ENCODE results near the gene ZDHHC11B.
"Not testable (repeated sequence)": the region's sequence is repeated elsewhere in the genome, so short reads cannot be mapped to it uniquely, and the experiment has no call there.

The ZDHHC11B gene

GRCh38 chr5:714215-715118 lies 70.1 kb downstream of the ZDHHC11B start:
- DNase-seq, result not testable (repeated sequence)

GRCh38 chr5:713686-714085 lies 70.8 kb downstream of the ZDHHC11B start:
- not testable (repeated sequence) for DNase-seq

DNA sequence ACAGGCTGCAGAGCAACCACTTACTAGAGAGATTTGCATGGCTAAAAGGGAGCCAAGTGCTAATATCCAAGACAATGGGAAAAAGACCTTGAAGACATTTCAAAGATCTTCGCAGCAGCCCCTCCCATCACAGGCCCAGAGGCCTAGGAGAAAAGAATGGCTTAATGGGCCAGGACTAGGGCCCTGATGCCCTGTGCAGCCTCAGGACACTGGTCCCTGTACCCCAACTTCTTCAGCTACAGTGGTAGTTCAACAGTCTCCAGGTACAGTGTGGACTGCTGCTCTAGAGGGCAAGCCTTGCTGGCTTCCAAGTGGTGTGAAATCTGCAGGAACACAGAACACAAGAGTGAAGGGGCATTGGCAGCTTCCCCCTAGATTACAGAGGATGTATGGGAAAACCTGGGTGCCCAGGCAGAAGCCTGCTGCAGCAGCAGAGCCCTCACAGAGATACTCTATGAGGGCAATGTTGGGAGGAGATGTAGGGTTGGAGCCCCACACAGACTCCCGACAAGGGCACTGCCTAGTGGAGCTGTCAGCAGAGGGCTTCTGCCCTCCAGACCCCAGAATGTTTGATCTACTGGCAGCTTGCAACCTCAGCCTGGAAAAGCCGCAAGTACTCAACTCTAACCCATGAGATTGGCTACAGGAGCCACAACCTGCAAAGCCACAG lies 75.5 kb downstream of the ZDHHC11B start:
- DNase-seq, result not testable (repeated sequence)

- not testable (repeated sequence) for DNase-seq
Measured at GRCh38 chr5:708374-708773, 76.2 kb downstream of the ZDHHC11B start.

DNA sequence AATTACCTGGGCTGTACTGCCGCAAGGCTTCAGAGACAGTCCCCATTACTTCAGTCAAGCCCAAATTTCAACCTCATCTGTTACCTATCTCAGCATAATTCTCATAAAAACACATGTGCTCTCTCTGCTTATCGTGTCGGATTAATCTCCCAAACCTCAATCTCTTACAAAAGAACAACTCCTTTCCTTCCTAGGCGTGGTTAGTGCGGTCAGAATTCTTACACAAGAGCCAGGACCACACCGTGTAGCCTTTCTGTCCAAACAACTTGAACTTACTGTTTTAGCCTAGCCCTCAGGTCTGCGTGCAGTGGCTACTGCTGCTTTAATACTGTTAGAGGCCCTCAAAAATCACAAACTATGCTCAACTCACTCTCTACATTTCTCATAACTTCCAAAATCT lies 78.4 kb downstream of the ZDHHC11B start:
- DNase-seq, result not testable (repeated sequence)

DNA sequence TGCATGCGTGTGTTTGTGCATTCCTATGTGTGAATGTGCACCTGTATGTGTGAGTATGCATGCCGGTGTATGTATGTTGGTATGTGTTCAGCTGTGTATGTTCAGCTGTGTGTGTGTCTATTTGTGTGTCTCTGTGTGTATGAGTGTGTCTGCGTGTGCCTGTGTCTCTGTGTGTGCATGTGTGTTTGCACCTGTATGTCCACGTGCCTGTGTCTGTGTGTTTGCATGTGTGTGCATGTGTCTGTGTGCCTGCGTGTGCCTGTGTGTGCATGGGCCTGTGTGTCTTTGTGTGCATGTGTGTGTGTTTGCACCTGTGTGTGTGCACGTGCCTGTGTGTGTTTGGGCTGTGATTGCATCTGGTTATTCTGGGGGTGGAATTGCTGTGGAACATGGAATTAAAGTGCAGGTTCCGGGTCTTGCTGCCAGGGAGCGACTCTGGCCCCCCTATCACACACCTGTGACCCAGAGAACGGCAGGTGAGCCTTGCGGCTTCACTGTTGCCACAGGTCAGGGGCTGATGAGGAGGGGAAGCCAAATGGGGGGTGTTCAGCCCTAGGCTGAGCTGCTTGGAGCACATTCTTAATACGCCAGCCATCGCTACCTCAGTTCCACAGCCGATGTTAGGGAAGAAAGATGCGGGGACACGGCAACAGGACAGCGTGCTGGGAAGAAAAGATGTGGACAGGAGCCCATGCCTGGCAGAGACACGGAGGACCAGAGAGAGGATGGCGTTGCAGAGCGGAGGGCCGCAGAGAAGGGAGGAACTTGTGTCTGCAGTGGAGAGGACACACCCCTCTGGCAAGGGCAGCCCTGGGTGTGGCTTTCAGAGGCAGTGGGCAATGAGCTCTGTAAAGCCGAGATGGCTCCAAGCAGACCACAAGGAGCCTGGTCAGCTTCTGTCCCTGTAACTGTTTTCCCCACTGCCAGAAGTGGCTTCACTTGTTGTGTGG lies 87.5 kb downstream of the ZDHHC11B start:
- not testable (repeated sequence) for DNase-seq

- not testable (repeated sequence) for DNase-seq
Measured at GRCh38 chr5:696191-696590, 88.3 kb downstream of the ZDHHC11B start.

DNA sequence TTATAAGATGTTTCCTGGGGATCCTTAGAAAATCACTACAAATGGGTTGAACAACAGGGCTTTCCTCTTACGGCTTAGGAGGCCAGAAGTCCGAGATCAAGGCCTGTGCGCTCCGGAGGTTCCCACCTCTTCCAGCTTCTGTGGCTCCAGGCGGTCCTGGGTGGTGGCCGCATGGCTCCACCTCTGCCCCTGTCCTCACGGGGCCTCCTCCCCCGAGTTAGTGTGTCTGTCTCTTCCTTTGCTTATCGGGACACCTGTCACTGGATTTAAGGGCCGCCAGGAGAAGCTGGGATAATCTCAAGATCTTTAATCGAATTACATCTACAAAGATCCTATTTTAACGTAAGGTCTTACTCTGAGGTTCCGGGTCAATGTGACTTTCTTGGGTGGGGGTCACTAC lies 89.1 kb downstream of the ZDHHC11B start:
- DNase-seq, result not testable (repeated sequence)

DNA sequence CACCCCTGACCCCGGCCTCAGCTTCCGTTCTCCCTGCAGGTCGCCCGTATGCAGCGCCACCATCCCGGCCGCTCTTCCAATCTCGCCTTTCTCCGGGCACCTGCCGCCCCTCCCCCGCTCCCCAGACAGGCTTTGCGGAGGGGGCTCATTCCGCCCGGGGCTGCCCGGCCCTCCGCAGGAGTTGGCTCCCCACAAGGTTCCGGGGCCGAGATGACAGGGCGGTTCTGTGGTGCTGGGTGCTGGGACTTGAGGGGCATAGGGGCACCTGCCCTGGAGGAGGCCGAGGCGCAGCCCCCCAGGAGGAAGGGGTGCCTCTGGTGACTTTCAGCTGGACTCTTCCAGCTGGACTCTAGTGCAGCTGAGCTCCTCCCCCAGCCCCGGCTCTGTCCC lies 90.5 kb downstream of the ZDHHC11B start:
- DNase-seq, result peak; percentile 35

GRCh38 chr5:693271-694041 lies 91.1 kb downstream of the ZDHHC11B start, which contains the start of gene TPPP:
Gene TPPP, minus strand, starts transcription at chr5:693352. Its CDS starts 15,292 bp downstream, at chr5:678060.
- DNase-seq, result peak; percentile 89

GRCh38 chr5:692529-693041 lies 91.9 kb downstream of the ZDHHC11B start:
- DNase-seq, result peak; percentile 39

- DNase-seq, result no peak
Measured at GRCh38 chr5:691817-692528, 92.6 kb downstream of the ZDHHC11B start.

DNA sequence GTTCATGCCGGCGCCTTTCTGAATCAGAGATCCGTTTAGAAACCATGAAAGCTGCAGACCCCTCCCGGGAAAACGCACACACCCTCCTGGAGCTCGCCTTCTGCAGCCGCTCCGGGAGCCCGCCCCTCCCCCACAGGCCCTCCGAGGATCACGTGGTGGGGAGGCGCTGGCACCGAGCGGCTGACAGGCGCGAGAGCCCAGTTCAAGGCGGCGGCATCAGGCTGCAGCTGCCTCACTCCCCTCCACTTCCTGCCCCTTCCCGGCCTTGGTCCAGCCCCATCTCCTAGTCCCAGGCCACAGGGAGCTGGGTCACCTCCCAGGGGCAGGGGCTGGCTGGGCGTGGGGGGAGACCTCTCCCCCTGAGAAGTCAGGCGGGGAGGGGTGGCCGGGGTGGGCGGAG lies 93.5 kb downstream of the ZDHHC11B start:
- not testable (repeated sequence) for DNase-seq

- not testable (repeated sequence) for DNase-seq
Measured at GRCh38 chr5:690293-690692, 94.2 kb downstream of the ZDHHC11B start.

GRCh38 chr5:688348-689010 lies 96.0 kb downstream of the ZDHHC11B start:
- not testable (repeated sequence) for DNase-seq

GRCh38 chr5:686936-687335 lies 97.6 kb downstream of the ZDHHC11B start:
- DNase-seq, result not testable (repeated sequence)

- DNase-seq, result not testable (repeated sequence)
Measured at GRCh38 chr5:686172-686523, 98.4 kb downstream of the ZDHHC11B start.

DNA sequence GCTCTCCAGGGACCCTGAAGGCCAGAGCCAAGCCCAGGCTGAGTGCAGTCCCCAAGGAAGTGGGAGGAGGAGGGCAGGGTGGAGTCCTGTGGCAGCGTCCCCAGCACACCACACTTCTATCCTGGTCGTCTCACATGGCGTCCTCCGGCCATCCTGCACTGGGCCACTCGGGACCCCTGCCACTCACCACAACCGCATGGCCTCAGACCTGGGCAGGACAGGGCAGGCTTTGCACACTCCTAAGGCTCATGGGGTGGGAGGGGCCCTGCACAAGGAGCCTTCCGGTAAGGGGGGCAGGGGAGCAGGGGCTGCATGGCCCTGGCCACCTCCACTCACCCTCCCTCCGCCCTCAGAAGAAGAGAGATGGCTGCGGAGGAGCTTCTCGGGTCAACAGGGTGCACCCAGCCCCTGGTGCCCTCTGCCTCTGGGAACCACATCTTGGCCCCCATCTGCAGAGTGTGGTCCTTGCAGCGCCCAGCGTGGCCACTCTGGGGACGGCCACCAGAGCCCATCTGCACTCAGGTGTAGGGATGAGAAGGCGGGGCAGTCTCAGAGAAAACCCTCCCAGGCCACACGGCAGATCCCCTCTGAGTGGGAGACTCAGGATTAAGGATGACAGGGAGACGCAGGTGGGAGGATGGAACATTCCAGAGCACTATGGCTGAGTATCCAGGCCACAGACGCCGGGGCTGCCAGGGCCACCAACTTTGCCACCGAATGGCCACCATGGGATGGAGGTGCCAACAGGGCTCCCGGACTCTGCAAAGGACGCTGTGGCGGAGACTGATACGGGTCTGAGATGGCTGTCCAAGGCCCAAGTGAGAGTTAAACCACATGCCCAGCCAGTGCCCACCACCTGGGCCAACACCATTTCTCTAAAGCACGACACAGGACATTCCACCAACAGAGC lies 99.0 kb downstream of the ZDHHC11B start:
- DNase-seq, result no peak

GRCh38 chr5:684751-685216 lies 99.7 kb downstream of the ZDHHC11B start:
- no peak for DNase-seq

Data from activated naive CD4-positive, alpha-beta T cell treated with Interleukin-2 at 50 U/mL for 16 hours (primary cell).